RWPE1 (cell line): ENCODE measurements around the gene SLC9C1.

Experiments used
- CTCF ChIA-PET: fragments of 350-600 bp; sonication (Branson Sonifier 250); formaldehyde crosslinking; extraction: SDS; loops from one replicate; lab custom pipeline; 2021; lab: Yijun Ruan, JAX
- POLR2A ChIA-PET: fragments of 400-600 bp; formaldehyde crosslinking; extraction: SDS; loops from one replicate; lab custom pipeline; 2020; ENCODE audit warnings: antibody characterized with exemption; ENCODE audit not compliant: low non-redundant PET; lab: Yijun Ruan, JAX
- DNase-seq: peaks from one replicate; pipeline ENCODE4 v3.0.0; 2012; ENCODE audit warnings: low spot score
- H3K27ac ChIP-seq: fragments of 450-650 bp; 2 replicates; pipeline ENCODE4 v1.5.1; 2017
- CTCF ChIP-seq: fragments of 450-650 bp; conservative IDR thresholded peaks from 2 replicates; pipeline ENCODE4 v1.5.1; 2017; ENCODE audit warnings: low read depth, mild to moderate bottlenecking

SLC9C1 gene

GRCh38 chr3:112302150-112302830, 8.3 kb upstream of the SLC9C1 start:
- ChIA-PET POLR2A (no interaction called here), CTCF (no interaction called here)
- DNase-seq, result no peak
- TF ChIP-seq CTCF, result no peak
- no peak overlapping the region for H3K27ac ChIP-seq

- DNase-seq, result no peak
- ChIA-PET POLR2A (no interaction called here), CTCF (no interaction called here)
- TF ChIP-seq CTCF, result no peak
- H3K27ac ChIP-seq, result no peak overlapping the region
These were observed 4.8 kb upstream of the SLC9C1 start for GRCh38 chr3:112298781-112299180.

- ChIA-PET POLR2A (no interaction called here), CTCF (no interaction called here)
- no peak for DNase-seq
- H3K27ac ChIP-seq, result no peak overlapping the region
- TF ChIP-seq CTCF, result no peak
These were observed 3.7 kb upstream of the SLC9C1 start for GRCh38 chr3:112297714-112298113.

GRCh38 chr3:112289011-112289410, 5.0 kb downstream of the SLC9C1 start:
- H3K27ac ChIP-seq, result no peak overlapping the region
- TF ChIP-seq CTCF, result no peak
- CTCF ChIA-PET, result interaction anchor here (0.6 to 0.8 kb wide), 2 partner anchors 106 to 152 kb away, joined by 3 read pairs; no protein-coding TSS in a partner anchor
- POLR2A ChIA-PET, result no interaction called here
- no peak for DNase-seq

- ChIA-PET CTCF (no interaction called here), POLR2A (no interaction called here)
These were observed 13.8 kb downstream of the SLC9C1 start for GRCh38 chr3:112280266-112280665.

GRCh38 chr3:112273536-112273935, 20.5 kb downstream of the SLC9C1 start:
- H3K27ac ChIP-seq, result no peak overlapping the region
- no peak for TF ChIP-seq CTCF
- no peak for DNase-seq
- POLR2A ChIA-PET, result no interaction called here
- CTCF ChIA-PET, result no interaction called here

More at GRCh38 chr3:112280266-112280665, 13.8 kb downstream of the SLC9C1 start:
- no peak for TF ChIP-seq CTCF
- no peak for DNase-seq
- no peak overlapping the region for H3K27ac ChIP-seq
